Esophagus mucosa (tissue), 1 donor: ENCODE results near the gene CER1. TPM values are rescaled to one million over a fixed set of nuclear protein-coding genes. Genes with fewer than 3 reads are reported as not detected.

Source experiments
- total RNA-seq: library from RNA; stranded (reverse); gene quantifications from one replicate; pipeline ENCODE4 v1.2.4, GENCODE V29; 2023
- donor health status: DM: yes; HTN: yes; CAD: no.

The CER1 gene
- total RNA-seq, 1 donor from 2014 or later: not detected

Other genes with a start within 250 kb of the CER1 start
- gene ZDHHC21, start 29.3 kb downstream of the CER1 start, total RNA-seq: 14.5 TPM
- gene FREM1, start 187.7 kb upstream of the CER1 start, total RNA-seq: 0.20 TPM